A549 (cell line): ENCODE measurements around the gene EPHB1. TPM values are rescaled to one million over a fixed set of nuclear protein-coding genes. Genes with fewer than 3 reads are reported as not detected.
A peak's percentile ranks its signal among the peaks of the same experiment; 100 is the strongest.

Source experiments
- ATAC-seq, 2 experiments: fragments of 200-7000 bp in 1 of 2; fragments of >200 bp in 1 of 2; cut with Nextera tagmentation in 1 of 2; cut with Tn5 transposase in 1 of 2; 3 replicates each; pipeline versions ENCODE4 v1.8.0 to v1.9.1; 2018 to 2020; ENCODE audit warnings: mild to moderate bottlenecking in 1 of 2, moderate library complexity in 1 of 2
- CTCF ChIA-PET: fragments of 300-600 bp; sonication (Branson Sonifier 250); formaldehyde crosslinking; extraction: SDS; loops from one replicate; lab custom pipeline; 2021; ENCODE audit warnings: antibody characterized with exemption, inconsistent platforms; lab: Yijun Ruan, JAX
- POLR2A ChIA-PET: fragments of 350-600 bp; formaldehyde crosslinking; extraction: SDS; loops from one replicate; lab custom pipeline; 2021; ENCODE audit warnings: antibody characterized with exemption, inconsistent platforms; lab: Yijun Ruan, JAX
- DNase-seq, 2 experiments: peaks; one replicate each; pipeline versions ENCODE4 v3.0.0 to v3.0.0-alpha.2; 2011 to 2016; ENCODE audit warnings: low read depth in 1 of 2, low spot score in 1 of 2
- FAIRE-seq: peaks from 2 replicates; lab custom pipeline; 2011; peaks lifted over from hg19 to GRCh38; lab: Jason Lieb, UNC
- H3K27ac ChIP-seq, 2 experiments: fragments of >200 bp; sonication (Bioruptor Twin); formaldehyde crosslinking; 3 replicates each; pipeline ENCODE4 v1.5.1; 2016 to 2017
- H3K4me1 ChIP-seq: fragments of >200 bp; sonication (Bioruptor Twin); formaldehyde crosslinking; 3 replicates; pipeline ENCODE4 v1.6.1; 2016
- H3K4me2 ChIP-seq: fragments of >200 bp; sonication (Bioruptor Twin); formaldehyde crosslinking; 3 replicates; pipeline ENCODE4 v1.6.1; 2016
- H3K4me3 ChIP-seq: fragments of >200 bp; sonication (Bioruptor Twin); formaldehyde crosslinking; 3 replicates; pipeline ENCODE4 v1.5.1; 2016
- H3K9me3 ChIP-seq: fragments of >200 bp; sonication (Bioruptor Twin); formaldehyde crosslinking; 3 replicates; pipeline ENCODE4 v1.6.1; 2016
- BCL3 ChIP-seq: fragments of >200 bp; sonication (Bioruptor Twin); formaldehyde crosslinking; IDR thresholded peaks from 3 replicates; pipeline ENCODE4 v1.6.1; 2016
- CBX2 ChIP-seq: fragments of 200-600 bp; sonication (generic); IDR thresholded peaks from 2 replicates; pipeline ENCODE4 v1.6.1; 2016; ENCODE audit warnings: low read depth, mild to moderate bottlenecking, borderline replicate concordance
- CHD2 ChIP-seq: fragments of 150-350 bp; IDR thresholded peaks from 2 replicates; pipeline ENCODE4 v1.6.1; 2014; ENCODE audit warnings: low read length; ENCODE audit not compliant: partially characterized antibody
- ELK1 ChIP-seq: fragments of 150-350 bp; IDR thresholded peaks from 2 replicates; pipeline ENCODE4 v1.6.1; 2014; ENCODE audit warnings: low read depth, mild to moderate bottlenecking, low read length
- EP300 ChIP-seq, 2 experiments: fragments of >200 bp; sonication (Bioruptor Twin); formaldehyde crosslinking; IDR thresholded peaks; 2 replicates in 1 of 2; 3 replicates in 1 of 2; pipeline ENCODE4 v1.6.1; 2016 to 2017
- GATA3 ChIP-seq: IDR thresholded peaks from 2 replicates; pipeline ENCODE4 v1.6.1; 2012; ENCODE audit warnings: borderline replicate concordance
- HDAC2 ChIP-seq: fragments of 200-600 bp; sonication (generic); IDR thresholded peaks from 2 replicates; pipeline ENCODE4 v1.6.1; 2016
- HES2 ChIP-seq: fragments of >200 bp; sonication (Bioruptor Twin); formaldehyde crosslinking; IDR thresholded peaks from 2 replicates; pipeline ENCODE4 v1.6.1; 2016
- HOXA7 ChIP-seq: fragments of 250-450 bp; sonication (Bioruptor Pico); IDR thresholded peaks from 2 replicates; pipeline ENCODE4 v1.5.0; 2020; ENCODE audit warnings: mild to moderate bottlenecking, moderate library complexity
- JUN ChIP-seq, 2 experiments: fragments of >200 bp; sonication (Bioruptor Twin); formaldehyde crosslinking; IDR thresholded peaks; 2 replicates in 1 of 2; 3 replicates in 1 of 2; pipeline ENCODE4 v1.6.1; 2016 to 2017
- KDM1A ChIP-seq: fragments of 200-600 bp; sonication (generic); IDR thresholded peaks from 2 replicates; pipeline ENCODE4 v1.6.1; 2016; ENCODE audit warnings: low read depth, mild to moderate bottlenecking
- KDM5A ChIP-seq: fragments of 200-600 bp; sonication (generic); IDR thresholded peaks from 2 replicates; pipeline ENCODE4 v1.6.1; 2016; ENCODE audit warnings: antibody characterized with exemption, mild to moderate bottlenecking
- MAFK ChIP-seq: fragments of 450-650 bp; IDR thresholded peaks from 2 replicates; pipeline ENCODE4 v1.6.1; 2014; ENCODE audit not compliant: partially characterized antibody
- MAX ChIP-seq: IDR thresholded peaks from 2 replicates; pipeline ENCODE4 v1.6.1; 2012
- MAZ ChIP-seq: fragments of 150-350 bp; IDR thresholded peaks from 2 replicates; pipeline ENCODE4 v1.6.1; 2014; ENCODE audit warnings: antibody characterized with exemption, low read depth, low read length, borderline replicate concordance
- MYC ChIP-seq: IDR thresholded peaks from 2 replicates; pipeline ENCODE4 v1.6.1; 2012; ENCODE audit warnings: mild to moderate bottlenecking, inconsistent platforms, low read length, improper control_type of control experiment, borderline replicate concordance
- PBX3 ChIP-seq: IDR thresholded peaks from 2 replicates; pipeline ENCODE4 v1.6.1; 2012
- POLR2AphosphoS2 ChIP-seq: conservative IDR thresholded peaks from 2 replicates; pipeline ENCODE4 v1.6.1; 2012; ENCODE audit warnings: low read length, improper control_type of control experiment, inconsistent platforms
- RAD21 ChIP-seq, 2 experiments: fragments of >200 bp in 1 of 2; sonication (Bioruptor Twin) in 1 of 2; formaldehyde crosslinking in 1 of 2; IDR thresholded peaks in 1 of 2; conservative IDR thresholded peaks in 1 of 2; 2 replicates in 1 of 2; 3 replicates in 1 of 2; pipeline ENCODE4 v1.6.1; 2012 to 2018; ENCODE audit warnings: inconsistent platforms in 1 of 2
- RCOR1 ChIP-seq: fragments of 150-350 bp; IDR thresholded peaks from 2 replicates; pipeline ENCODE4 v1.6.1; 2014; ENCODE audit warnings: antibody characterized with exemption, low read length, low read depth
- RFX5 ChIP-seq: fragments of 450-650 bp; IDR thresholded peaks from 2 replicates; pipeline ENCODE4 v1.7.1; 2014; ENCODE audit warnings: antibody characterized with exemption, mild to moderate bottlenecking, moderate library complexity
- TFCP2L1 ChIP-seq: fragments of 250-450 bp; sonication (Bioruptor Pico); IDR thresholded peaks from 2 replicates; pipeline ENCODE4 v1.5.0; 2021; ENCODE audit warnings: mild to moderate bottlenecking
- ZC3H11A ChIP-seq: fragments of 450-650 bp; IDR thresholded peaks from 2 replicates; pipeline ENCODE4 v1.6.1; 2014; ENCODE audit warnings: antibody characterized with exemption, mild to moderate bottlenecking
- ZFP36 ChIP-seq: fragments of 450-650 bp; IDR thresholded peaks from 2 replicates; pipeline ENCODE4 v1.6.1; 2014; ENCODE audit warnings: borderline replicate concordance; ENCODE audit not compliant: partially characterized antibody
- ZSCAN20 ChIP-seq: fragments of 250-450 bp; sonication (Bioruptor Pico); IDR thresholded peaks from 2 replicates; pipeline ENCODE4 v1.8.0; 2022; ENCODE audit warnings: mild to moderate bottlenecking, moderate library complexity
- WGBS: methylation state at CpG from one replicate; pipeline ENCODE4 v1.1.6; 2017; ENCODE audit errors: missing lambda C conversion rate; 5-methylcytosine and 5-hydroxymethylcytosine counted together
- polyA plus RNA-seq, 4 experiments: library from polyadenylated mRNA; depleted of rRNA in 3 of 4; stranded (reverse); fragments of >200 nt; fragmentation: RNase III in 1 of 4; extraction: RNeasy Plus Mini Kit Qiagen cat#74134 plus additional on column Dnase treatment in 1 of 4; gene quantifications; 2 replicates in 3 of 4; 3 replicates in 1 of 4; pipeline ENCODE4 v1.2.3, GENCODE V29; 2011 to 2017

The EPHB1 gene
- polyA plus RNA-seq, 2 of the 4 experiments (the other 2 are of a cell fraction) = 0.18 to 0.21 TPM

- WGBS = 21% methylated on average over 4 of the region's 4 CpGs
- POLR2A ChIA-PET = no interaction called here
- Histone ChIP-seq H3K9me3 (no peaks in the 10 kb centered on the region), H3K4me3 (no peak overlapping the region), H3K4me2 (no peak overlapping the region), H3K4me1 (no peaks in the 10 kb centered on the region), H3K27ac (no peak overlapping the region)
- TF ChIP-seq KDM1A (no peak), RFX5 (no peak), RCOR1 (no peak), ELK1 (no peak), MYC (no peak), ZSCAN20 (CRISPR knock-in tag) (no peak), PBX3 (no peak), HDAC2 (no peak)
- no peak for DNase-seq
- peak in 1 of 2 experiments; percentile 56; a peak in 1 of 6 replicates for ATAC-seq
- CTCF ChIA-PET = no interaction called here
- no peak for FAIRE-seq
These were observed 27.0 kb downstream of the EPHB1 start for GRCh38 chr3:134822090-134822489.

GRCh38 chr3:134823679-134824078, 28.6 kb downstream of the EPHB1 start:
- CTCF ChIA-PET = interaction anchor here (0.6 to 1.5 kb wide), 2 partner anchors 13 to 31 kb away, joined by 3 read pairs; no protein-coding TSS in a partner anchor
- 47% methylated on average over 2 of the region's 2 CpGs for WGBS
- Histone ChIP-seq H3K27ac (no peak overlapping the region), H3K4me2 (no peak overlapping the region), H3K9me3 (no peaks in the 10 kb centered on the region), H3K4me1 (no peaks in the 10 kb centered on the region), H3K4me3 (no peak overlapping the region)
- DNase-seq = no peak
- POLR2A ChIA-PET = no interaction called here
- FAIRE-seq = no peak
- ATAC-seq = no peak
- TF ChIP-seq HES2 = no peak
- no peak for TF ChIP-seq GATA3
- TF ChIP-seq ZC3H11A = no peak
- no peak for TF ChIP-seq MAZ
- TF ChIP-seq MAX = no peak
- TF ChIP-seq ZFP36 = no peak
- TF ChIP-seq CHD2 = no peak
- no peak for TF ChIP-seq BCL3
- no peak for TF ChIP-seq KDM5A
- TF ChIP-seq HDAC2 = no peak
- no peak for TF ChIP-seq POLR2AphosphoS2
- TF ChIP-seq PBX3 = no peak
- no peak for TF ChIP-seq RAD21 (conservative IDR thresholded peaks at IDR 0.05 in 1 of 2, IDR thresholded peaks at IDR 0.05 in 1 of 2)
- no peak for TF ChIP-seq MYC
- TF ChIP-seq HOXA7 = no peak
- no peak for TF ChIP-seq CBX2
- TF ChIP-seq MAFK = no peak
- no peak for TF ChIP-seq JUN (IDR thresholded peaks at IDR 0.05)
- no peak for TF ChIP-seq EP300 (IDR thresholded peaks at IDR 0.05)
- TF ChIP-seq TFCP2L1 = no peak
